Thoracic aorta (tissue), 2 donors: ENCODE results near the gene ISG15. TPM values are rescaled to one million over a fixed set of nuclear protein-coding genes. Genes with fewer than 3 reads are reported as not detected.

Experiments used
- ATAC-seq: fragments of 150-250 bp; one replicate; pipeline ENCODE4 v1.8.0; 2017; ENCODE audit warnings: low read depth; ENCODE audit not compliant: insufficient number of reproducible peaks, low FRiP score
- DNase-seq: peaks from one replicate; pipeline ENCODE4 v3.0.0-alpha.2; 2020; ENCODE audit warnings: low spot score
- H3K27ac ChIP-seq, 2 donors: fragments of 200-600 bp; sonication (generic); 1 replicate in 1 of 2; 2 replicates in 1 of 2; pipeline ENCODE4 v1.5.1; 2016; ENCODE audit warnings: mild to moderate bottlenecking in 2 of 2, moderate library complexity in 2 of 2
- H3K27me3 ChIP-seq: fragments of 200-600 bp; sonication (generic); replicated peaks from 2 replicates; pipeline ENCODE4 v1.6.0; 2016; ENCODE audit warnings: mild to moderate bottlenecking; ENCODE audit not compliant: insufficient read depth
- H3K36me3 ChIP-seq: fragments of 200-600 bp; sonication (generic); one replicate; pipeline ENCODE4 v1.5.1; 2016
- H3K4me1 ChIP-seq, 2 donors: fragments of 200-600 bp; sonication (generic); 1 replicate in 1 of 2; 2 replicates in 1 of 2; pipeline versions ENCODE4 v1.5.1 to v1.6.0; 2016; ENCODE audit warnings: low read depth in 2 of 2, mild to moderate bottlenecking in 1 of 2; ENCODE audit not compliant: control insufficient read depth in 1 of 2
- H3K4me3 ChIP-seq: fragments of 200-600 bp; sonication (generic); 2 replicates; pipeline ENCODE4 v1.5.1; 2016; ENCODE audit warnings: mild to moderate bottlenecking
- H3K9me3 ChIP-seq: fragments of 200-600 bp; sonication (generic); 2 replicates; pipeline ENCODE4 v1.5.1; 2016
- CTCF ChIP-seq: fragments of 200-600 bp; sonication (generic); IDR thresholded peaks from one replicate; pipeline ENCODE4 v1.5.1; 2019; ENCODE audit warnings: antibody characterized with exemption
- total RNA-seq, 2 donors: library from RNA; depleted of rRNA; stranded (reverse); fragments of >200 nt; gene quantifications; one replicate each; pipeline versions ENCODE4 v1.1.0 to v1.2.3, GENCODE V29; 2016

Gene ISG15
- total RNA-seq, 2 donors from 2014 or later = 31.5 to 104 TPM

- Histone ChIP-seq H3K27ac (no peak overlapping the region), H3K36me3 (no peaks in the 10 kb centered on the region), H3K9me3 (no peaks in the 10 kb centered on the region), H3K4me3 (peak overlapping the region; percentile 73), H3K4me1 (peaks cover 12 to 18% of the 10 kb centered on the region in 2 donors), H3K27me3 (peaks cover 6% of the 10 kb centered on the region)
- TF ChIP-seq CTCF = peak; percentile 54
- ATAC-seq (no peak), DNase-seq (no peak)
Measured at GRCh38 chr1:1033009-1033587, 19.8 kb downstream of the ISG15 start.

GRCh38 chr1:1033731-1034438, 20.6 kb downstream of the ISG15 start:
- peak overlapping the region; percentile 73 for H3K4me3 ChIP-seq

DNA sequence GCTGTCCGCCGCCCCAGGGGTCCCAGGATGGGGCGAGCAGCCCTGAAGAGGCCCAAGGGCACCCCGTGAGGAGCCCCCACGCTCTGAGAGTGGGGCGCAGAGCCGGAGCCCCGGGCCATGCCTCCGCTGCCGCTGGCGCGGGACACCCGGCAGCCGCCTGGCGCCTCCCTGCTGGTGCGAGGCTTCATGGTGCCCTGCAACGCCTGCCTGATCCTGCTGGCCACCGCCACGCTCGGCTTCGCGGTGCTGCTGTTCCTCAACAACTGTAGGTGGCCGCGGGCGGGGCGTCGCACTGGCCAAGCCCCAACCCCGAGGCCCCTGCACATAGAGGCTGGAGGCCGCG, 21.1 kb downstream of the ISG15 start:
- TF ChIP-seq CTCF = no peak
- H3K27ac ChIP-seq = no peak overlapping the region
- H3K4me1 ChIP-seq = peaks cover 12 to 20% of the 10 kb centered on the region in 2 donors
- peaks cover 6% of the 10 kb centered on the region for H3K27me3 ChIP-seq
- no peak for DNase-seq
- H3K9me3 ChIP-seq = no peaks in the 10 kb centered on the region
- H3K36me3 ChIP-seq = no peaks in the 10 kb centered on the region
- ATAC-seq = no peak
- H3K4me3 ChIP-seq = no peak overlapping the region

More at GRCh38 chr1:1033731-1034438, 20.6 kb downstream of the ISG15 start:
- TF ChIP-seq CTCF = no peak
- no peak overlapping the region for H3K27ac ChIP-seq
- DNase-seq (no peak), ATAC-seq (no peak)
- no peaks in the 10 kb centered on the region for H3K36me3 ChIP-seq
- peaks cover 6% of the 10 kb centered on the region for H3K27me3 ChIP-seq
- H3K4me1 ChIP-seq = peaks cover 12 to 18% of the 10 kb centered on the region in 2 donors
- no peaks in the 10 kb centered on the region for H3K9me3 ChIP-seq

DNA sequence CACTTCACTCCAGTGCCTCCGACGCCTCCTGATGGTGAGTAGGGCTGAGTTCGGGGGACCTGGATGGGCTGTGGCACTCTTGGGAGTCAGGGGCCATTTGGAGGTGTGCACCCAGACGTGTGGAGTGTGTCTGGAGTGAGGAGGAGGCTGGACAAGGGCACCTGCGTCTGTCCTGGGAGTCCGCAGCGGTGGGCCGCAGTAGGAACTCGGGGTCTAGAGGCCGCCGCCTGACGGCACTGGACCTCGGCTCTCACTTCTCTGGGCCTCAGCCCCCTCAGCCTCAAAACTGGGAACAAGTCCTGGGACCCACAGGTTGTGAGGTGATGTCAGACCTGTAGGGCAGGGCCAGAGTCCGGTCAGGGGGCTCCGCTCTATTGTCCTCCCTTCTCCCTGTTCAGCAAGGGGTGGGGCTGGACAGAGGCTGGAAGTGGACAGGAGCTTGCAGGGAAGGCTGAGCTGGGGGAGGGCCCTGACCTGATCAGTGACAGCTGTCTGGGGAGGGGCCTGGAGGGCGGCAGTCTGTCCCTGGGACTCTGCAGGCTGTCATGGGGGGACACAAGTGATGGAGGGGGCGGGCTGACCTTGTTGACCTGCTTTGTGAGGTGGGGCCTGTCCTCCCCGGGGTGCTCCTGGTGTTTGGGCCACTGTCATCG, 22.1 kb downstream of the ISG15 start:
- H3K4me1 ChIP-seq = peaks cover 21 to 30% of the 10 kb centered on the region in 2 donors

More for the DNA sequence above, 22.1 kb downstream of the ISG15 start:
- Histone ChIP-seq H3K27me3 (peaks cover 6% of the 10 kb centered on the region), H3K27ac (no peak overlapping the region), H3K4me3 (no peak overlapping the region), H3K36me3 (no peaks in the 10 kb centered on the region), H3K9me3 (no peaks in the 10 kb centered on the region)
- no peak for TF ChIP-seq CTCF
- ATAC-seq = no peak
- DNase-seq = no peak
